Renal cortex interstitium (tissue), 11 donors: ENCODE data around the gene MESD. TPM values are rescaled to one million over a fixed set of nuclear protein-coding genes. Genes with fewer than 3 reads are reported as not detected.
A peak's percentile ranks its signal among the peaks of the same experiment; 100 is the strongest.

ENCODE experiments used
- DNase-seq, 11 donors: peaks; one replicate each; pipeline ENCODE4 v3.0.0-alpha.2; 2013; ENCODE audit warnings: low read depth in 9 of 11, low spot score in 4 of 11; ENCODE audit errors: extremely low read depth in 1 of 11
- polyA plus RNA-seq, 3 donors: library from polyadenylated mRNA; unstranded; fragments of 120-200 nt; gene quantifications; one replicate each; pipeline ENCODE4 v1.2.1, GENCODE V29; 2013; ENCODE audit not compliant: insufficient read length in 3 of 3

The MESD gene
- polyA plus RNA-seq, 3 donors = 40.4 to 43.4 (median 43.1) TPM

- no peak for DNase-seq
These were observed 37.7 kb downstream of the MESD start for GRCh38 chr15:80951941-80952340.

GRCh38 chr15:80950291-80951078 is 39.1 kb downstream of the MESD start:
- DNase-seq = no peak

- DNase-seq = no peak
These were observed 39.9 kb downstream of the MESD start for GRCh38 chr15:80949756-80950155.

GRCh38 chr15:80948651-80949292 is 40.8 kb downstream of the MESD start:
- no peak for DNase-seq

- DNase-seq = no peak
These were observed 43.0 kb downstream of the MESD start for GRCh38 chr15:80946576-80946975.

- DNase-seq = no peak
These were observed 44.0 kb downstream of the MESD start for GRCh38 chr15:80945605-80946004.

- DNase-seq = no peak
These were observed 44.8 kb downstream of the MESD start for GRCh38 chr15:80944818-80945217.

- no peak for DNase-seq
These were observed 46.7 kb downstream of the MESD start for GRCh38 chr15:80942746-80943565.

- no peak for DNase-seq
These were observed 47.4 kb downstream of the MESD start for GRCh38 chr15:80942266-80942665.

GRCh38 chr15:80940851-80941250 is 48.8 kb downstream of the MESD start:
- no peak for DNase-seq

- DNase-seq = no peak
These were observed 49.3 kb downstream of the MESD start for GRCh38 chr15:80940331-80940730.

GRCh38 chr15:80939216-80939615 is 50.4 kb downstream of the MESD start:
- DNase-seq = no peak

- no peak for DNase-seq
These were observed 51.9 kb downstream of the MESD start for GRCh38 chr15:80937718-80938117.

- DNase-seq = no peak
These were observed 53.1 kb downstream of the MESD start for GRCh38 chr15:80936288-80937078.

- peak in 1 of 11 donors; percentile 11 for DNase-seq
These were observed 54.8 kb downstream of the MESD start for GRCh38 chr15:80934761-80935221.

GRCh38 chr15:80932989-80933388 is 56.6 kb downstream of the MESD start:
- peak in 4 of 11 donors; percentile 11 to 20 (median 12) for DNase-seq

GRCh38 chr15:80932513-80932815 is 57.2 kb downstream of the MESD start:
- DNase-seq = no peak

- DNase-seq = no peak
These were observed 57.7 kb downstream of the MESD start for GRCh38 chr15:80931721-80932512.
